H7 (cell line): Measurements from ENCODE around the gene HAUS2. TPM values are rescaled to one million over a fixed set of nuclear protein-coding genes. Genes with fewer than 3 reads are reported as not detected.

ENCODE experiments used
- DNase-seq: peaks from one replicate; pipeline ENCODE4 v3.0.0; 2012
- H3K27me3 ChIP-seq: 2 replicates; pipeline ENCODE4 v1.6.0; 2011; ENCODE audit warnings: mild to moderate bottlenecking, low read length; ENCODE audit not compliant: control insufficient read depth, insufficient read depth
- H3K36me3 ChIP-seq: replicated peaks from 2 replicates; pipeline ENCODE4 v1.5.1; 2011; ENCODE audit warnings: low read length; ENCODE audit not compliant: control insufficient read depth, insufficient read depth
- H3K4me3 ChIP-seq: 2 replicates; pipeline ENCODE4 v1.5.1; 2011; ENCODE audit warnings: low read depth, mild to moderate bottlenecking, control low read depth, low read length, moderate library complexity; ENCODE audit not compliant: insufficient read depth
- total RNA-seq: library from RNA; depleted of rRNA; stranded (reverse); fragments of >200 nt; shearing (Covaris generic); gene quantifications from 2 replicates; pipeline ENCODE4 v1.2.3, GENCODE V29; 2014; rRNA removed

The HAUS2 gene
- total RNA-seq, 1 experiment from 2014 or later, result 20.5 TPM

DNA sequence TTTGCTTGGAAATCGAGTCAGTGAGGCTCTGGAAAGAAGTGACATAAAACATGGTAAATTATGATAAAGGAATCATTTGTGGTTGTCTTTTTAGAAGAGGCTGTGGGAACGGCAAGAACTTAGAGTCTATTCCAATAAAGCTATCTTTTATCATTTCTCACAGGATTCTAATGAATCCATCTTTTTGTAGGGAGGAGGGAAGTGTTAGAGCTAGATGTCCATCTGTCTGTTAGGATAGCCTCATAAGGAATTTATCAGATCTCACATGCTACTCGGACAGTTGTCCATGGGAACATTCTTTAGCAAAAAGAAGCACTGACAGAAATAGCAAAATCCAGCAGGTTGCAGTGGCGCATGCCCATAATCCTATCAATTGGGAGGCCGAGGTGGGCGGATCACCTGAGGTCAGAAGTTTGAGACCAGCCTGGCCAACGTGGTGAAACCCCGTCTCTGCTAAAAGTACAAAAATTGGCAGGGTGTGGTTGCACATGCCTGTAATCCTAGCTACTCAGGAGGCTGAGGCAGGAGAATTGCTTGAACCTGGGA is 63.8 kb downstream of the HAUS2 start:
- Histone ChIP-seq H3K27me3 (no peaks in the 10 kb centered on the region), H3K36me3 (no peaks in the 10 kb centered on the region), H3K4me3 (no peak overlapping the region)
- DNase-seq, result no peak

DNA sequence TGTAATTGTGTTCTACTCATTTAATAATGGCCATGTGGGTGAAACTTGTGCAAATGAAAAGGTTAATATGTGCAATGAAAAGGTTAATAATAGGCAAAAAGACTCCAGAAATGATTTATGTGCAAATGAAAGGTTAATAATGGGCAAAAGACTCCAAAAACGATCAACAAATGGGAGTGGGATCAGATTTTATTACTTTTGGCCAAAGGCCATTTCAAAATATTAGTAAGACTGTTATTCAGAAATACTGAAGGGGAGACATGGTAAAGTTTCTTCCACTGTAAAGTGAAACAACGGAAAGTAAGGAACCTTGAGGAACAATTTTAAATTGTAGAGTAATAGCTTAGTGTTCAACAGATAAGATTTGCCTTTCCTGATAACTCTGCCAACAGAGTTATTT is 67.5 kb downstream of the HAUS2 start:
- Histone ChIP-seq H3K36me3 (no peaks in the 10 kb centered on the region), H3K4me3 (no peak overlapping the region), H3K27me3 (no peaks in the 10 kb centered on the region)
- no peak for DNase-seq

Other genes starting within 250 kb of the HAUS2 start
- not detected in 2 replicates for gene CAPN3, start 189.3 kb upstream of the HAUS2 start, total RNA-seq
- 21.8 and 29.2 TPM in 2 replicates for gene ZNF106, start 57.7 kb upstream of the HAUS2 start, total RNA-seq
- 56.6 and 62.0 TPM in 2 replicates for gene SNAP23, start 53.2 kb upstream of the HAUS2 start, total RNA-seq
- gene LRRC57, start within 50 bp of the HAUS2 start, total RNA-seq, result 8.6 and 10.3 TPM in 2 replicates
- gene STARD9, start 26.8 kb downstream of the HAUS2 start, total RNA-seq, result 1.4 and 2.8 TPM in 2 replicates
- gene CDAN1, start 188.3 kb downstream of the HAUS2 start, total RNA-seq, result 14.3 and 15.9 TPM in 2 replicates